Psoas muscle (tissue), 8 donors: ENCODE data around the gene HAPLN2. TPM values are rescaled to one million over a fixed set of nuclear protein-coding genes. Genes with fewer than 3 reads are reported as not detected.

ENCODE experiments used
- ATAC-seq, 4 donors: fragments of 200-7000 bp; cut with Tn5 transposase; one replicate each; pipeline ENCODE4 v1.9.1; 2020; ENCODE audit warnings: moderate library complexity in 3 of 4, mild to moderate bottlenecking in 2 of 4
- DNase-seq, 2 donors: peaks; one replicate each; pipeline ENCODE4 v3.0.0-alpha.2; 2020
- H3K27ac ChIP-seq: fragments of 200-600 bp; one replicate; pipeline ENCODE4 v1.8.0; 2022
- H3K27me3 ChIP-seq, 3 donors: fragments of 200-600 bp in 1 of 3; one replicate each; pipeline versions ENCODE4 v1.6.1 to v1.8.0; 2013 to 2022; ENCODE audit warnings: low read length in 2 of 3, mild to moderate bottlenecking in 2 of 3, moderate library complexity in 1 of 3; ENCODE audit not compliant: insufficient read depth in 3 of 3
- H3K36me3 ChIP-seq, 2 donors: fragments of 200-600 bp in 1 of 2; one replicate each; pipeline versions ENCODE4 v1.6.1 to v1.8.0; 2013 to 2022; ENCODE audit warnings: low read depth in 1 of 2, mild to moderate bottlenecking in 1 of 2, moderate library complexity in 1 of 2; ENCODE audit not compliant: insufficient read depth in 1 of 2
- H3K4me1 ChIP-seq: fragments of 200-600 bp; one replicate; pipeline ENCODE4 v1.8.0; 2022
- H3K4me3 ChIP-seq: fragments of 200-600 bp; one replicate; pipeline ENCODE4 v1.8.0; 2022; ENCODE audit warnings: mild to moderate bottlenecking
- H3K9me3 ChIP-seq: fragments of 200-600 bp; one replicate; pipeline ENCODE4 v1.8.0; 2022
- CTCF ChIP-seq: fragments of 200-600 bp; IDR thresholded peaks from one replicate; pipeline ENCODE4 v1.8.0; 2022; ENCODE audit warnings: antibody characterized with exemption
- WGBS, 3 donors: extraction: QIAGEN DNeasy Blood & Tissue Kit; methylation state at CpG; one replicate each; pipeline versions ENCODE4 v1.1.6 to v1.1.7; 2013; 5-methylcytosine and 5-hydroxymethylcytosine counted together
- intact Hi-C, 2 donors: fragments of 100-400 bp; cut with DNase I; formaldehyde crosslinking; loops; one replicate each; pipeline versions ENCODE4 v1.11.0 to v1.14.2; 2022
- polyA plus RNA-seq, 3 donors: library from polyadenylated mRNA; stranded (reverse); fragments of 200-250 nt; gene quantifications; one replicate each; pipeline ENCODE4 v1.2.3, GENCODE V29; 2013
- total RNA-seq, 4 donors: library from RNA; stranded (reverse); fragmentation: NEBNext Ultra II Directional in 2 of 4; extraction: Animal tissue kit (Norgen Biotek cat#: 25700) in 2 of 4; gene quantifications; one replicate each; pipeline versions ENCODE4 v1.2.1 to v1.2.4, GENCODE V29; 2021 to 2023
- donor health status: healthy with polysubstance abuse.
- donor health status: DM: no; HTN: no; CAD: no; lungs with moderate emphysema.
- donor health status: Bipolar disorder and iron deficiency.
- donor health status: healthy.
- donor health status: DM: yes; HTN: yes; CAD: no.
- donor health status: DM: no; HTN: no; CAD: no.
- donor health status: DM: no; HTN: no; CAD: no.
- donor health status: DM: yes; HTN: yes; CAD: no.

The HAPLN2 gene
- total and polyA plus RNA-seq, 7 donors, result 0.28 to 2.2 (median 0.61) TPM

DNA sequence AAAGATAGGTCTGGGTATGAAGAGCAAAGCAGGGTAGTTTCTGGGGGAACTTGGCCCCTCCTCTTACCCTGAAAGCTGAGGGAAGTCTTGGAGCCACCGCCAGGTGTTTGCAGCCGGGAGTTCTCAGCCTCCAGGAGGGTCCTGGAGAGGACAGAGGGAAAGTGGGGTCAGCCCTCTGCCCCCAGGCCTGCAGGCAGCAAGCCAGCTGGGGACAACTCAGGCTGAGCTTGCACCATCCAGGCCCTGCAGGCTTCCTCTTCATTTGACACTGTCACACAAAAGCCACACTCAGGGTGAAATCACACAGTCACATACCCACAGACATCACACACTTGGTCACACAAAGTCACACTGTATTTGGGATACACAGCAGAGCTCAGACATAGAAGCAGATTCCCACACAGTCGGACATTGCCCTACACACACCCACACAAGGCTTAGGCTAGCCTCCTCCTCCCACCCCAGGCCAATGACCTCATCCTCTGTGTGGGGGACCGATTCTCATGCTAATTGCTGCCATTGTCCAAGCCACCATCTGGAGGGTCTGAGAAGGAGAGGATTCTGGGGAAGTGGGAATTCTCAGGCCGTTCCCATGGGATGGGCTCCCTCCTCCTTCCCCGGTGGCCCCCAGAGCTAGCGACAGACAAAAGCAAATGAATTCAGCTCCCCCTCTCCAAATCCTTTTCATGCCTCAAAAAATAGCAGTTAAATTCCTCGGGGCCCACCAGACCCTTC, 54.3 kb downstream of the HAPLN2 start:
- ATAC-seq (no peak), DNase-seq (no peak)
- Histone ChIP-seq H3K4me3 (peak overlapping the region; percentile 74), H3K27me3 (no peaks in the 10 kb centered on the region), H3K9me3 (no peaks in the 10 kb centered on the region), H3K36me3 (peaks cover 0 to 34% of the 10 kb centered on the region in 2 donors), H3K27ac (peak overlapping the region; percentile 46), H3K4me1 (peaks cover 70% of the 10 kb centered on the region)
- 61 to 62% (median 61%) methylated on average over 8 of the region's 8 CpGs for WGBS, 3 donors
- no peak for TF ChIP-seq CTCF
- intact Hi-C loops, result no loop called here

Other genes starting within 250 kb of the HAPLN2 start
- 100 to 1,000 TPM; 126 to 258 (median 188) TPM for gene MEF2D, start 118.6 kb upstream of the HAPLN2 start, total RNA-seq
- 10 to 100 TPM; 43.1 to 65.3 (median 58.4) TPM for gene MEF2D, start 118.6 kb upstream of the HAPLN2 start, polyA plus RNA-seq
- gene IQGAP3, start 46.9 kb upstream of the HAPLN2 start, total RNA-seq, result under 1 TPM; 0.07 to 0.24 (median 0.16) TPM
- under 1 TPM; 0.01 to 0.17 (median 0.04) TPM for gene IQGAP3, start 46.9 kb upstream of the HAPLN2 start, polyA plus RNA-seq
- gene TTC24, start 39.7 kb upstream of the HAPLN2 start, total RNA-seq, result under 1 TPM in 1 of 4 donors, not detected in 3; 0.69 TPM
- gene TTC24, start 39.7 kb upstream of the HAPLN2 start, polyA plus RNA-seq, result under 1 TPM in 2 of 3 donors, not detected in 1; 0.12 to 0.13 TPM
- 10 to 100 TPM; 44.3 to 77.5 (median 70.8) TPM for gene NAXE, start 27.6 kb upstream of the HAPLN2 start, total RNA-seq
- 10 to 100 TPM; 62.6 to 74.4 (median 67.5) TPM for gene NAXE, start 27.6 kb upstream of the HAPLN2 start, polyA plus RNA-seq
- gene GPATCH4, start 17.9 kb upstream of the HAPLN2 start, total RNA-seq, result 10 to 100 TPM; 30.6 to 77.5 (median 69.6) TPM
- 100 to 1,000 TPM in 2 of 3 donors, 10 to 100 TPM in 1; 55.0 to 110 (median 103) TPM for gene GPATCH4, start 17.9 kb upstream of the HAPLN2 start, polyA plus RNA-seq
- under 1 TPM in 2 of 4 donors, not detected in 2; 0.27 to 0.36 TPM for gene BCAN, start 22.7 kb downstream of the HAPLN2 start, total RNA-seq
- gene BCAN, start 22.7 kb downstream of the HAPLN2 start, polyA plus RNA-seq, result under 1 TPM in 2 of 3 donors, not detected in 1; 0.06 to 0.08 TPM
- 100 to 1,000 TPM in 1 of 4 donors, 10 to 100 TPM in 3; 40.5 to 581 (median 80.2) TPM for gene NES, start 58.0 kb downstream of the HAPLN2 start, total RNA-seq
- 10 to 100 TPM; 12.3 to 23.8 (median 17.2) TPM for gene NES, start 58.0 kb downstream of the HAPLN2 start, polyA plus RNA-seq
- gene CRABP2, start 86.2 kb downstream of the HAPLN2 start, total RNA-seq, result 1 to 10 TPM in 2 of 4 donors, under 1 TPM in 1, not detected in 1; 0.71 to 1.7 (median 1.6) TPM
- under 1 TPM; 0.13 to 0.57 (median 0.53) TPM for gene CRABP2, start 86.2 kb downstream of the HAPLN2 start, polyA plus RNA-seq
- 10 to 100 TPM; 18.5 to 32.1 (median 28.5) TPM for gene METTL25B, start 109.1 kb downstream of the HAPLN2 start, total RNA-seq
- gene METTL25B, start 109.1 kb downstream of the HAPLN2 start, polyA plus RNA-seq, result 10 to 100 TPM; 22.1 to 31.5 (median 27.0) TPM
- gene ISG20L2, start 109.4 kb downstream of the HAPLN2 start, total RNA-seq, result 10 to 100 TPM in 3 of 4 donors, 1 to 10 TPM in 1; 7.4 to 19.8 (median 16.5) TPM
- gene ISG20L2, start 109.4 kb downstream of the HAPLN2 start, polyA plus RNA-seq, result 10 to 100 TPM in 2 of 3 donors, 1 to 10 TPM in 1; 7.6 to 20.4 (median 20.2) TPM
- 100 to 1,000 TPM in 2 of 4 donors, 10 to 100 TPM in 2; 86.1 to 137 (median 99.8) TPM for gene MRPL24, start 121.7 kb downstream of the HAPLN2 start, total RNA-seq
- 100 to 1,000 TPM; 140 to 174 (median 146) TPM for gene MRPL24, start 121.7 kb downstream of the HAPLN2 start, polyA plus RNA-seq
- gene HDGF, start 132.3 kb downstream of the HAPLN2 start, total RNA-seq, result 100 to 1,000 TPM; 164 to 240 (median 208) TPM
- gene HDGF, start 132.3 kb downstream of the HAPLN2 start, polyA plus RNA-seq, result 100 to 1,000 TPM; 161 to 367 (median 163) TPM
- 10 to 100 TPM; 43.7 to 69.3 (median 64.0) TPM for gene PRCC, start 148.1 kb downstream of the HAPLN2 start, total RNA-seq
- gene PRCC, start 148.1 kb downstream of the HAPLN2 start, polyA plus RNA-seq, result 100 to 1,000 TPM in 1 of 3 donors, 10 to 100 TPM in 2; 46.8 to 107 (median 72.0) TPM
- gene SH2D2A, start 197.4 kb downstream of the HAPLN2 start, total RNA-seq, result under 1 TPM; 0.37 to 0.82 (median 0.60) TPM
- gene SH2D2A, start 197.4 kb downstream of the HAPLN2 start, polyA plus RNA-seq, result under 1 TPM in 2 of 3 donors, not detected in 1; 0.25 to 0.26 TPM
- gene INSRR, start 239.7 kb downstream of the HAPLN2 start, total RNA-seq, result under 1 TPM in 1 of 4 donors, not detected in 3; 0.07 TPM
- under 1 TPM in 1 of 3 donors, not detected in 2; under 0.01 TPM for gene INSRR, start 239.7 kb downstream of the HAPLN2 start, polyA plus RNA-seq
- under 1 TPM; 0.16 to 0.92 (median 0.44) TPM for gene NTRK1, start 241.4 kb downstream of the HAPLN2 start, total RNA-seq
- under 1 TPM; 0.07 to 0.65 (median 0.58) TPM for gene NTRK1, start 241.4 kb downstream of the HAPLN2 start, polyA plus RNA-seq